K562 (cell line): Measurements from ENCODE around the gene CACTIN. TPM values are rescaled to one million over a fixed set of nuclear protein-coding genes. Genes with fewer than 3 reads are reported as not detected.

Source experiments
- BDP1 ChIP-seq: IDR thresholded peaks from 3 replicates; pipeline ENCODE4 v1.6.1; 2011; ENCODE audit not compliant: insufficient read length, insufficient read depth
- GATA2 ChIP-seq: sonication (generic); formaldehyde crosslinking; IDR thresholded peaks from 2 replicates; pipeline ENCODE4 v1.4.0; 2020; ENCODE audit warnings: mild to moderate bottlenecking, missing genetic modification reagents
- GATAD2A ChIP-seq: fragments of 450-650 bp; IDR thresholded peaks from 2 replicates; pipeline ENCODE4 v1.6.1; 2017
- KDM2B ChIP-seq: fragments of 250-450 bp; sonication (Bioruptor Pico); IDR thresholded peaks from 2 replicates; pipeline ENCODE4 v1.8.0; 2021; ENCODE audit warnings: mild to moderate bottlenecking, moderate library complexity
- PTTG1 ChIP-seq: fragments of 450-650 bp; IDR thresholded peaks from 2 replicates; pipeline ENCODE4 v1.6.1; 2016; ENCODE audit warnings: low read depth, mild to moderate bottlenecking, missing genetic modification characterization, missing compliant biosample characterization
- RUNX1 ChIP-seq: sonication (generic); IDR thresholded peaks from 2 replicates; pipeline ENCODE4 v1.6.1; 2016; ENCODE audit warnings: antibody characterized with exemption, low read depth
- ZNF217 ChIP-seq: sonication (generic); formaldehyde crosslinking; IDR thresholded peaks from 2 replicates; pipeline ENCODE4 v1.8.0; 2022; ENCODE audit warnings: mild to moderate bottlenecking, missing genetic modification reagents
- ZNF512 ChIP-seq: IDR thresholded peaks from 2 replicates; pipeline ENCODE4 v1.6.1; 2016; ENCODE audit warnings: missing genetic modification characterization, missing compliant biosample characterization
- polyA plus RNA-seq, 8 experiments: library from polyadenylated mRNA; depleted of rRNA in 4 of 8; stranded (reverse) in 5 of 8; unstranded in 3 of 8; fragments of >200 nt; fragmentation: Nextera tagmentation in 2 of 8; fragmentation: Illumina TruSeq in 1 of 8; extraction: Ambion mirVana in 2 of 8; extraction: Trizol in 1 of 8; gene quantifications; 2 replicates each; pipeline versions ENCODE4 v1.2.1 to v1.2.3, GENCODE V29; 2011 to 2014; ENCODE audit warnings: inconsistent platforms in 1 of 8, missing spikeins in 1 of 8
- total RNA-seq, 7 experiments: library from RNA; depleted of rRNA in 6 of 7; stranded (reverse); fragments of >200 nt in 6 of 7; fragmentation: Illumina TruSeq in 2 of 7; extraction: Trizol in 2 of 7; gene quantifications; 2 replicates each; pipeline versions ENCODE4 v1.2.1 to v1.2.3, GENCODE V29; 2011 to 2021; ENCODE audit warnings: low replicate concordance in 1 of 7
- TF ChIP-seq, protein P1 (sequence below): fragments of 250-450 bp; sonication (Bioruptor Pico); IDR thresholded peaks from 2 replicates; pipeline ENCODE4 v1.8.0; 2022; ENCODE audit warnings: inconsistent platforms
- TF ChIP-seq, protein P2 (sequence below), 2 experiments: IDR thresholded peaks; 2 replicates each; pipeline ENCODE4 v1.6.1; 2011; ENCODE audit warnings: borderline replicate concordance in 1 of 2, control low read depth in 1 of 2, low read depth in 1 of 2, low read length in 1 of 2, mild to moderate bottlenecking in 1 of 2, mixed read lengths in 1 of 2, moderate library complexity in 1 of 2; ENCODE audit not compliant: insufficient read depth in 1 of 2, insufficient read length in 1 of 2, poor library complexity in 1 of 2, severe bottlenecking in 1 of 2; ENCODE audit errors: extremely low read depth in 1 of 2
- TF ChIP-seq, protein P3 (sequence below): fragments of 450-650 bp; IDR thresholded peaks from 2 replicates; pipeline ENCODE4 v1.6.1; 2017; ENCODE audit warnings: antibody characterized with exemption, mild to moderate bottlenecking
- TF ChIP-seq, protein P4 (sequence below): IDR thresholded peaks from 3 replicates; pipeline ENCODE4 v1.6.1; 2011; ENCODE audit warnings: borderline replicate concordance, mild to moderate bottlenecking, moderate library complexity; ENCODE audit not compliant: insufficient read length; ENCODE audit errors: extremely low read depth

Gene CACTIN
- total and polyA plus RNA-seq, 9 of the 15 experiments (the other 6 are each of a cell fraction or from before 2014, with no cell fraction given) = 0.15 to 49.2 (median 15.0) TPM

- TF ChIP-seq, protein P1, sequence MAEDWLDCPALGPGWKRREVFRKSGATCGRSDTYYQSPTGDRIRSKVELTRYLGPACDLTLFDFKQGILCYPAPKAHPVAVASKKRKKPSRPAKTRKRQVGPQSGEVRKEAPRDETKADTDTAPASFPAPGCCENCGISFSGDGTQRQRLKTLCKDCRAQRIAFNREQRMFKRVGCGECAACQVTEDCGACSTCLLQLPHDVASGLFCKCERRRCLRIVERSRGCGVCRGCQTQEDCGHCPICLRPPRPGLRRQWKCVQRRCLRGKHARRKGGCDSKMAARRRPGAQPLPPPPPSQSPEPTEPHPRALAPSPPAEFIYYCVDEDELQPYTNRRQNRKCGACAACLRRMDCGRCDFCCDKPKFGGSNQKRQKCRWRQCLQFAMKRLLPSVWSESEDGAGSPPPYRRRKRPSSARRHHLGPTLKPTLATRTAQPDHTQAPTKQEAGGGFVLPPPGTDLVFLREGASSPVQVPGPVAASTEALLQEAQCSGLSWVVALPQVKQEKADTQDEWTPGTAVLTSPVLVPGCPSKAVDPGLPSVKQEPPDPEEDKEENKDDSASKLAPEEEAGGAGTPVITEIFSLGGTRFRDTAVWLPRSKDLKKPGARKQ (CRISPR knock-in tag) = no peak
- no peak for TF ChIP-seq ZNF512 (tag)
- no peak for TF ChIP-seq GATAD2A
- no peak for TF ChIP-seq BDP1
- TF ChIP-seq, protein P2, sequence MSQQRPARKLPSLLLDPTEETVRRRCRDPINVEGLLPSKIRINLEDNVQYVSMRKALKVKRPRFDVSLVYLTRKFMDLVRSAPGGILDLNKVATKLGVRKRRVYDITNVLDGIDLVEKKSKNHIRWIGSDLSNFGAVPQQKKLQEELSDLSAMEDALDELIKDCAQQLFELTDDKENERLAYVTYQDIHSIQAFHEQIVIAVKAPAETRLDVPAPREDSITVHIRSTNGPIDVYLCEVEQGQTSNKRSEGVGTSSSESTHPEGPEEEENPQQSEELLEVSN (IDR thresholded peaks at IDR 0.05; ENCODE audit: borderline replicate concordance in 1 of 2, extremely low read depth in 1 of 2, insufficient read depth in 1 of 2, insufficient read length in 1 of 2, low read depth in 1 of 2, low read length in 1 of 2, poor library complexity in 1 of 2, severe bottlenecking in 1 of 2) = no peak
- no peak for TF ChIP-seq KDM2B (CRISPR knock-in tag)
- no peak for TF ChIP-seq GATA2 (CRISPR knock-in tag)
- no peak for TF ChIP-seq ZNF217 (CRISPR knock-in tag)
- TF ChIP-seq, protein P3, sequence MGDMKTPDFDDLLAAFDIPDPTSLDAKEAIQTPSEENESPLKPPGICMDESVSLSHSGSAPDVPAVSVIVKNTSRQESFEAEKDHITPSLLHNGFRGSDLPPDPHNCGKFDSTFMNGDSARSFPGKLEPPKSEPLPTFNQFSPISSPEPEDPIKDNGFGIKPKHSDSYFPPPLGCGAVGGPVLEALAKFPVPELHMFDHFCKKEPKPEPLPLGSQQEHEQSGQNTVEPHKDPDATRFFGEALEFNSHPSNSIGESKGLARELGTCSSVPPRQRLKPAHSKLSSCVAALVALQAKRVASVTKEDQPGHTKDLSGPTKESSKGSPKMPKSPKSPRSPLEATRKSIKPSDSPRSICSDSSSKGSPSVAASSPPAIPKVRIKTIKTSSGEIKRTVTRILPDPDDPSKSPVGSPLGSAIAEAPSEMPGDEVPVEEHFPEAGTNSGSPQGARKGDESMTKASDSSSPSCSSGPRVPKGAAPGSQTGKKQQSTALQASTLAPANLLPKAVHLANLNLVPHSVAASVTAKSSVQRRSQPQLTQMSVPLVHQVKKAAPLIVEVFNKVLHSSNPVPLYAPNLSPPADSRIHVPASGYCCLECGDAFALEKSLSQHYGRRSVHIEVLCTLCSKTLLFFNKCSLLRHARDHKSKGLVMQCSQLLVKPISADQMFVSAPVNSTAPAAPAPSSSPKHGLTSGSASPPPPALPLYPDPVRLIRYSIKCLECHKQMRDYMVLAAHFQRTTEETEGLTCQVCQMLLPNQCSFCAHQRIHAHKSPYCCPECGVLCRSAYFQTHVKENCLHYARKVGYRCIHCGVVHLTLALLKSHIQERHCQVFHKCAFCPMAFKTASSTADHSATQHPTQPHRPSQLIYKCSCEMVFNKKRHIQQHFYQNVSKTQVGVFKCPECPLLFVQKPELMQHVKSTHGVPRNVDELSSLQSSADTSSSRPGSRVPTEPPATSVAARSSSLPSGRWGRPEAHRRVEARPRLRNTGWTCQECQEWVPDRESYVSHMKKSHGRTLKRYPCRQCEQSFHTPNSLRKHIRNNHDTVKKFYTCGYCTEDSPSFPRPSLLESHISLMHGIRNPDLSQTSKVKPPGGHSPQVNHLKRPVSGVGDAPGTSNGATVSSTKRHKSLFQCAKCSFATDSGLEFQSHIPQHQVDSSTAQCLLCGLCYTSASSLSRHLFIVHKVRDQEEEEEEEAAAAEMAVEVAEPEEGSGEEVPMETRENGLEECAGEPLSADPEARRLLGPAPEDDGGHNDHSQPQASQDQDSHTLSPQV = no peak
- TF ChIP-seq PTTG1 = no peak
- TF ChIP-seq, protein P4, sequence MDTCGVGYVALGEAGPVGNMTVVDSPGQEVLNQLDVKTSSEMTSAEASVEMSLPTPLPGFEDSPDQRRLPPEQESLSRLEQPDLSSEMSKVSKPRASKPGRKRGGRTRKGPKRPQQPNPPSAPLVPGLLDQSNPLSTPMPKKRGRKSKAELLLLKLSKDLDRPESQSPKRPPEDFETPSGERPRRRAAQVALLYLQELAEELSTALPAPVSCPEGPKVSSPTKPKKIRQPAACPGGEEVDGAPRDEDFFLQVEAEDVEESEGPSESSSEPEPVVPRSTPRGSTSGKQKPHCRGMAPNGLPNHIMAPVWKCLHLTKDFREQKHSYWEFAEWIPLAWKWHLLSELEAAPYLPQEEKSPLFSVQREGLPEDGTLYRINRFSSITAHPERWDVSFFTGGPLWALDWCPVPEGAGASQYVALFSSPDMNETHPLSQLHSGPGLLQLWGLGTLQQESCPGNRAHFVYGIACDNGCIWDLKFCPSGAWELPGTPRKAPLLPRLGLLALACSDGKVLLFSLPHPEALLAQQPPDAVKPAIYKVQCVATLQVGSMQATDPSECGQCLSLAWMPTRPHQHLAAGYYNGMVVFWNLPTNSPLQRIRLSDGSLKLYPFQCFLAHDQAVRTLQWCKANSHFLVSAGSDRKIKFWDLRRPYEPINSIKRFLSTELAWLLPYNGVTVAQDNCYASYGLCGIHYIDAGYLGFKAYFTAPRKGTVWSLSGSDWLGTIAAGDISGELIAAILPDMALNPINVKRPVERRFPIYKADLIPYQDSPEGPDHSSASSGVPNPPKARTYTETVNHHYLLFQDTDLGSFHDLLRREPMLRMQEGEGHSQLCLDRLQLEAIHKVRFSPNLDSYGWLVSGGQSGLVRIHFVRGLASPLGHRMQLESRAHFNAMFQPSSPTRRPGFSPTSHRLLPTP = no peak
- no peak for TF ChIP-seq RUNX1
Observed at GRCh38 chr19:3618144-3618810, 8.3 kb downstream of the CACTIN start (continued).
